Measurements from ENCODE around the gene CORO2A.
A peak's percentile ranks its signal among the peaks of the same experiment; 100 is the strongest.

CORO2A gene

GRCh38 chr9:98226516-98226915, 34.1 kb upstream of the CORO2A start:
- no CpG with 5 or more reads among the region's 1 CpG for WGBS

GRCh38 chr9:98225015-98225442, 32.6 kb upstream of the CORO2A start:
- Histone ChIP-seq H3K9me3 (ENCODE audit: control insufficient read depth, low read length) (no peaks in the 10 kb centered on the region), H2BK12ac (ENCODE audit: low read length in 2 of 2) (peak overlapping the region in 1 of 2 experiments; percentile 37), H3K14ac (ENCODE audit: low read length in 2 of 2) (no peak overlapping the region), H3K36me3 (ENCODE audit: control insufficient read depth in 1 of 2, insufficient read depth in 2 of 2, low read depth in 1 of 2, low read length in 2 of 2) (peaks cover 47 to 67% of the 10 kb centered on the region in 2 experiments), H2AK5ac (ENCODE audit: low read length, severe bottlenecking) (peak overlapping the region; percentile 77), H3K27me3 (ENCODE audit: control insufficient read depth in 1 of 2, insufficient read depth in 1 of 2, low read length in 2 of 2) (no peaks in the 10 kb centered on the region), H3K4ac (ENCODE audit: low read depth in 1 of 2, low read length in 2 of 2) (peak overlapping the region in 1 of 2 experiments; percentile 49), H3K4me2 (ENCODE audit: low read length, poor library complexity, severe bottlenecking) (no peak overlapping the region), H3K9ac (ENCODE audit: low read length) (no peak overlapping the region), H3K4me1 (ENCODE audit: control insufficient read depth, insufficient read depth, low read depth, low read length) (peaks cover 13% of the 10 kb centered on the region), H2AFZ (ENCODE audit: low read depth, low read length) (no peak overlapping the region), H3K23ac (ENCODE audit: low read length in 2 of 2) (no peak overlapping the region), H2BK15ac (ENCODE audit: low read depth, poor library complexity, severe bottlenecking) (peak overlapping the region; percentile 29), H2BK120ac (ENCODE audit: low read depth, low read length) (peak overlapping the region; percentile 55), H3K18ac (ENCODE audit: low read depth in 1 of 2, low read length in 2 of 2) (peak overlapping the region; percentile 24 to 72), H3K79me1 (replicated peaks; ENCODE audit: low read length, poor library complexity, severe bottlenecking) (peaks cover 1% of the 10 kb centered on the region), H3K4me3 (ENCODE audit: insufficient read depth in 1 of 2, low read depth in 1 of 2, low read length in 2 of 2) (no peak overlapping the region), H2BK5ac (ENCODE audit: low read depth, low read length, poor library complexity, severe bottlenecking) (no peak overlapping the region), H4K8ac (ENCODE audit: low read length) (no peak overlapping the region), H4K91ac (ENCODE audit: low read length) (peak overlapping the region; percentile 8), H3K27ac (ENCODE audit: low read length, poor library complexity, severe bottlenecking) (peak overlapping the region; percentile 72)
- 85% methylated on average over 6 of the region's 6 CpGs for WGBS
- DNase-seq = no peak

More at GRCh38 chr9:98226516-98226915, 34.1 kb upstream of the CORO2A start:
- peaks cover 13% of the 10 kb centered on the region for H3K4me1 ChIP-seq (ENCODE audit: control insufficient read depth, insufficient read depth, low read depth, low read length)
- H3K27me3 ChIP-seq (ENCODE audit: control insufficient read depth in 1 of 2, insufficient read depth in 1 of 2, low read length in 2 of 2) = no peaks in the 10 kb centered on the region
- H2BK5ac ChIP-seq (ENCODE audit: low read depth, low read length, poor library complexity, severe bottlenecking) = no peak overlapping the region
- peak overlapping the region; percentile 37 for H2BK120ac ChIP-seq (ENCODE audit: low read depth, low read length)
- no peaks in the 10 kb centered on the region for H3K9me3 ChIP-seq (ENCODE audit: control insufficient read depth, low read length)
- no peak overlapping the region for H3K9ac ChIP-seq (ENCODE audit: low read length)
- peak overlapping the region; percentile 38 to 83 for H3K4ac ChIP-seq (ENCODE audit: low read depth in 1 of 2, low read length in 2 of 2)
- H3K18ac ChIP-seq (ENCODE audit: low read depth in 1 of 2, low read length in 2 of 2) = peak overlapping the region in 1 of 2 experiments; percentile 74
- H3K79me1 ChIP-seq (replicated peaks; ENCODE audit: low read length, poor library complexity, severe bottlenecking) = peaks cover 1% of the 10 kb centered on the region
- H3K23ac ChIP-seq (ENCODE audit: low read length in 2 of 2) = no peak overlapping the region
- H3K36me3 ChIP-seq (ENCODE audit: control insufficient read depth in 1 of 2, insufficient read depth in 2 of 2, low read depth in 1 of 2, low read length in 2 of 2) = peaks cover 37 to 64% of the 10 kb centered on the region in 2 experiments
- H3K4me3 ChIP-seq (ENCODE audit: insufficient read depth in 1 of 2, low read depth in 1 of 2, low read length in 2 of 2) = no peak overlapping the region
- H2AK5ac ChIP-seq (ENCODE audit: low read length, severe bottlenecking) = no peak overlapping the region
- no peak overlapping the region for H4K8ac ChIP-seq (ENCODE audit: low read length)
- H4K91ac ChIP-seq (ENCODE audit: low read length) = no peak overlapping the region
- H2BK15ac ChIP-seq (ENCODE audit: low read depth, poor library complexity, severe bottlenecking) = no peak overlapping the region
- H2BK12ac ChIP-seq (ENCODE audit: low read length in 2 of 2) = no peak overlapping the region
- peak; percentile 62 for DNase-seq
- H2AFZ ChIP-seq (ENCODE audit: low read depth, low read length) = no peak overlapping the region
- H3K4me2 ChIP-seq (ENCODE audit: low read length, poor library complexity, severe bottlenecking) = no peak overlapping the region
- no peak overlapping the region for H3K14ac ChIP-seq (ENCODE audit: low read length in 2 of 2)
- H3K27ac ChIP-seq (ENCODE audit: low read length, poor library complexity, severe bottlenecking) = no peak overlapping the region

GRCh38 chr9:98222885-98223691, 30.7 kb upstream of the CORO2A start:
- H2BK5ac ChIP-seq (ENCODE audit: low read depth, low read length, poor library complexity, severe bottlenecking) = peak overlapping the region; percentile 97
- peak overlapping the region; percentile 20 for H4K8ac ChIP-seq (ENCODE audit: low read length)
- H4K91ac ChIP-seq (ENCODE audit: low read length) = peak overlapping the region; percentile 85
- no peak overlapping the region for H3K4me2 ChIP-seq (ENCODE audit: low read length, poor library complexity, severe bottlenecking)
- peak overlapping the region in 1 of 2 experiments; percentile 68 for H3K14ac ChIP-seq (ENCODE audit: low read length in 2 of 2)
- peaks cover 21% of the 10 kb centered on the region for H3K4me1 ChIP-seq (ENCODE audit: control insufficient read depth, insufficient read depth, low read depth, low read length)
- no peak overlapping the region for H3K4me3 ChIP-seq (ENCODE audit: insufficient read depth in 1 of 2, low read depth in 1 of 2, low read length in 2 of 2)
- DNase-seq = peak; percentile 86
- peak overlapping the region; percentile 70 for H3K9ac ChIP-seq (ENCODE audit: low read length)
- H3K18ac ChIP-seq (ENCODE audit: low read depth in 1 of 2, low read length in 2 of 2) = peak overlapping the region; percentile 78 to 92
- no peak overlapping the region for H3K23ac ChIP-seq (ENCODE audit: low read length in 2 of 2)
- H3K9me3 ChIP-seq (ENCODE audit: control insufficient read depth, low read length) = no peaks in the 10 kb centered on the region
- 31% methylated on average over 5 of the region's 5 CpGs for WGBS
- peak overlapping the region; percentile 99 for H3K27ac ChIP-seq (ENCODE audit: low read length, poor library complexity, severe bottlenecking)
- no peak overlapping the region for H2AFZ ChIP-seq (ENCODE audit: low read depth, low read length)
- peak overlapping the region; percentile 13 to 42 for H3K4ac ChIP-seq (ENCODE audit: low read depth in 1 of 2, low read length in 2 of 2)
- H3K36me3 ChIP-seq (ENCODE audit: control insufficient read depth in 1 of 2, insufficient read depth in 2 of 2, low read depth in 1 of 2, low read length in 2 of 2) = peaks cover 40 to 58% of the 10 kb centered on the region in 2 experiments
- H2BK120ac ChIP-seq (ENCODE audit: low read depth, low read length) = peak overlapping the region; percentile 24
- H2BK15ac ChIP-seq (ENCODE audit: low read depth, poor library complexity, severe bottlenecking) = no peak overlapping the region
- H3K79me1 ChIP-seq (replicated peaks; ENCODE audit: low read length, poor library complexity, severe bottlenecking) = peaks cover 3% of the 10 kb centered on the region
- peak overlapping the region; percentile 20 to 89 for H2BK12ac ChIP-seq (ENCODE audit: low read length in 2 of 2)
- H3K27me3 ChIP-seq (ENCODE audit: control insufficient read depth in 1 of 2, insufficient read depth in 1 of 2, low read length in 2 of 2) = no peaks in the 10 kb centered on the region
- H2AK5ac ChIP-seq (ENCODE audit: low read length, severe bottlenecking) = peak overlapping the region; percentile 99

- WGBS = 97% methylated on average over 21 of the region's 21 CpGs
- Histone ChIP-seq H3K27ac (ENCODE audit: low read length, poor library complexity, severe bottlenecking) (no peak overlapping the region), H4K91ac (ENCODE audit: low read length) (peak overlapping the region; percentile 1), H3K9me3 (ENCODE audit: control insufficient read depth, low read length) (no peaks in the 10 kb centered on the region), H3K4me1 (ENCODE audit: control insufficient read depth, insufficient read depth, low read depth, low read length) (peaks cover 21% of the 10 kb centered on the region), H2BK15ac (ENCODE audit: low read depth, poor library complexity, severe bottlenecking) (no peak overlapping the region), H3K14ac (ENCODE audit: low read length in 2 of 2) (no peak overlapping the region), H2BK12ac (ENCODE audit: low read length in 2 of 2) (no peak overlapping the region), H3K4me2 (ENCODE audit: low read length, poor library complexity, severe bottlenecking) (no peak overlapping the region), H3K27me3 (ENCODE audit: control insufficient read depth in 1 of 2, insufficient read depth in 1 of 2, low read length in 2 of 2) (no peaks in the 10 kb centered on the region), H3K79me1 (replicated peaks; ENCODE audit: low read length, poor library complexity, severe bottlenecking) (peaks cover 7% of the 10 kb centered on the region), H2AFZ (ENCODE audit: low read depth, low read length) (no peak overlapping the region), H4K8ac (ENCODE audit: low read length) (peak overlapping the region; percentile 31), H3K9ac (ENCODE audit: low read length) (no peak overlapping the region), H3K4me3 (ENCODE audit: insufficient read depth in 1 of 2, low read depth in 1 of 2, low read length in 2 of 2) (no peak overlapping the region), H3K4ac (ENCODE audit: low read depth in 1 of 2, low read length in 2 of 2) (no peak overlapping the region), H3K23ac (ENCODE audit: low read length in 2 of 2) (no peak overlapping the region), H2BK120ac (ENCODE audit: low read depth, low read length) (no peak overlapping the region), H3K36me3 (ENCODE audit: control insufficient read depth in 1 of 2, insufficient read depth in 2 of 2, low read depth in 1 of 2, low read length in 2 of 2) (peaks cover 44 to 55% of the 10 kb centered on the region in 2 experiments), H3K18ac (ENCODE audit: low read depth in 1 of 2, low read length in 2 of 2) (no peak overlapping the region), H2BK5ac (ENCODE audit: low read depth, low read length, poor library complexity, severe bottlenecking) (no peak overlapping the region), H2AK5ac (ENCODE audit: low read length, severe bottlenecking) (peak overlapping the region; percentile 99)
- no peak for DNase-seq
Measured at GRCh38 chr9:98220911-98221310, 28.5 kb upstream of the CORO2A start.

All from mesenchymal stem cell (in vitro differentiated cells and primary cell).